Right renal pelvis (tissue), 4 donors: ENCODE results near the gene FUBP1. TPM values are rescaled to one million over a fixed set of nuclear protein-coding genes. Genes with fewer than 3 reads are reported as not detected.

ENCODE experiments used
- polyA plus RNA-seq, 4 donors: library from polyadenylated mRNA; unstranded; fragments of 120-200 nt; gene quantifications; one replicate each; pipeline ENCODE4 v1.2.1, GENCODE V29; 2013; ENCODE audit not compliant: insufficient read length in 4 of 4

The FUBP1 gene
- polyA plus RNA-seq, 4 donors = 273 to 349 (median 347) TPM

Other genes starting within 250 kb of the FUBP1 start
- 10 to 100 TPM; 68.7 to 97.7 (median 86.3) TPM for gene USP33, start 219.2 kb downstream of the FUBP1 start, polyA plus RNA-seq
- gene MIGA1, start 199.4 kb downstream of the FUBP1 start, polyA plus RNA-seq = 10 to 100 TPM; 19.1 to 25.6 (median 22.7) TPM
- 10 to 100 TPM; 12.1 to 13.0 (median 12.7) TPM for gene NEXN, start 90.4 kb downstream of the FUBP1 start, polyA plus RNA-seq
- 10 to 100 TPM; 32.3 to 46.3 (median 34.6) TPM for gene DNAJB4, start 25.9 kb upstream of the FUBP1 start, polyA plus RNA-seq
- 10 to 100 TPM; 15.4 to 23.5 (median 21.7) TPM for gene GIPC2, start 66.9 kb upstream of the FUBP1 start, polyA plus RNA-seq